Neural progenitor cell (in vitro differentiated cells): ENCODE data around the gene COL24A1.

Experiments used
- CTCF ChIP-seq: fragments of 200-600 bp; sonication (generic); IDR thresholded peaks from 2 replicates; pipeline ENCODE4 v1.5.1; 2017; ENCODE audit warnings: antibody characterized with exemption, mild to moderate bottlenecking
- EZH2 ChIP-seq: fragments of 200-600 bp; sonication (generic); IDR thresholded peaks from 2 replicates; pipeline ENCODE4 v1.6.1; 2017; ENCODE audit warnings: antibody characterized with exemption, mild to moderate bottlenecking, moderate library complexity

GRCh38 chr1:86052948-86053698 is 103.4 kb downstream of the COL24A1 start:
- TF ChIP-seq EZH2 (no peak), CTCF (no peak)
